HG03378 (cell line): Measurements from ENCODE around the gene GM2A.
"Not testable (repeated sequence)": the region's sequence is repeated elsewhere in the genome, so short reads cannot be mapped to it uniquely, and the experiment has no call there.

Experiments
- ATAC-seq: cut with Tn5 transposase; IDR thresholded peaks from one replicate; pipeline ENCODE4 v1.9.1; 2021; ENCODE audit warnings: mild to moderate bottlenecking, moderate library complexity; ENCODE audit not compliant: unreplicated experiment

Gene GM2A

DNA sequence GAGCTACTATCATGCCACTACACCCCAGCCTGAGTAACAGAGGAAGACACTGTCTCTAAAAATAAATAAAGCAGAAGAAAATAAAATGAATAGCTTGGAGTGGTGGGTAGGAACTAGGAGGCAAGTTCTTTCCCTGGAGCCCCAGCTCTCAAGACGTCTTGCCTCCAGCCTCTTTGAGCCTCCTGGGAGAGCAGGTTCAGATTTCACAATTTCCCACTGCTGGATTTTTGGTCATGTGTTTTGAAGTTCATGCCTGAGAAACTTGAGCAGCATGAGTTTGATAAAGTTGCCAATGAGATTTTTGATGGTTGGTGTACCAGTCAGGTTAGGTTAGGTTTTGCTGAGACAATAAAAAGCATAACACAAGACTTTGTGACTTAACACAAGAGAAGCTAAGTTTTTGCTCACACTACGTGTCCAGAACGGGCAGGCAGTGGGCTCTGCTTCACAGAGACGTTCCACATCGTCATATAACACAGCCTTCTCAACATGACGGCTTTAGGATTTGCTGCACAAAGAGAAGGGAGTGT lies 25.0 kb upstream of the GM2A start:
- no peak for ATAC-seq

DNA sequence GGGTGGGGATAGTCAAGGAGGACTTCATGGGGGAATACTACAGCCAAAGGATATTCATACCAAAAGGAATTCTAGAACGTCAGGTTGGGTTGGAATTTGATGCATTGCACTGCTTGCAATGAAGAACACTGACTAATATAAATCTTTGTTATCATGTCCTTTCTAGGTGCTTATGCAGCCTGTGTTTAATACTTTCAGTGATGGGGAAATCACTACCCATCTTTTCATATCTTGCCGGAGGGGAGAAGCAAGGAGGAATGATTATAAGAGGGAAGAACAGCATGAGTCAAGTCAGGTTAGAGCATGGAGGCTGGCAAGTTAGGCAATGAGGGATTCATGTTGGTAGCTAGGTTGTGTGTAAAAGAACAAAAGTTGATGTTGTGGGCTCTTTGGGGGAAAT lies 24.0 kb upstream of the GM2A start:
- ATAC-seq, result no peak

DNA sequence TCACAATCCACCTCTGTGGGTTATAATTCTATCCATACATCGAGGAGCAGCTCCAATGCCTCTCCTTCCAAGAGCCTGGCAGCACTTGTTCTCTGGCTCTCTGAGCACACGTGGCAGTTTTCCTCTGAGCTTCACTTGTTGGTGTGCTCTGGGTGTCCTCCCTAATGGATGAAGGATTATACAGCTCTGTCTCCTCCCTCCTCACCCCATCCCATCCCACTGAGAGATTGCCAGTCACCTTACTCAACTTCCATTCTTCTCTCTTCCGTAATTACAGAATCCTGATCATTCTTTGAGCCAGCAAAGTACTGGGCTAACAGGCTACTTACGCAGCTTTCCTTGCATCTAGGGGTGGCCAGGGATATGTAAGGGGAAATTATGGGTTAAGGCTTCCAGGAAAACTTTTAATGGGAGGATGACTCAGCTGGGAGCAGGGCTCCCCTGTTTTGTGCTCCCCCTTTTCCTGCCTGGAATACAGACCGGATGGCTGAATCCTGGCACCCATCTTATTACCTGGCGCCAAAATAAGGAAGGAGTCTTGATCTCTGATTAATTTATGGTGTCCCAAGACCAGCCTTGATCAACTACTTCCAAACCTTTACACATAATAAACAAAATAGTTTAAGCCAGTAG lies 22.8 kb upstream of the GM2A start:
- no peak for ATAC-seq

DNA sequence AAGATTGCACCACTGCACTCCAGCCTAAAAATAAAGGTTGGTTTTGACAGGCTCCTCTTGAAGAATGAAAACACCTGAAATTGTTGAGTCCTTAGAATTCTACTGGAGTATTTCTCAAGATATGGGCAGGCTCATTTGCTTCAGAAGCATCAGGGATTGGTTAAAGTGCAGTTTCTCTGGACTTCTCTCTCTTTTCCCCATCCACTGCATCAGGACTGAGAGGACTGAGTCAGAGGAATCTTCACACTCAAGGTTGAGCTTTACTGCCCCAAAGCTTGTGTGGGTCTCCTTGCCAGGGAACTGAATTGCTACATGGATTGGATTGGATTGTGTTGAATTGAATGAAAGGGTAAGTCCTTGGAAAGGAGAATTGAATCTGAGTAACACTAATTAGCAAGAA lies 21.6 kb upstream of the GM2A start:
- no peak for ATAC-seq

DNA sequence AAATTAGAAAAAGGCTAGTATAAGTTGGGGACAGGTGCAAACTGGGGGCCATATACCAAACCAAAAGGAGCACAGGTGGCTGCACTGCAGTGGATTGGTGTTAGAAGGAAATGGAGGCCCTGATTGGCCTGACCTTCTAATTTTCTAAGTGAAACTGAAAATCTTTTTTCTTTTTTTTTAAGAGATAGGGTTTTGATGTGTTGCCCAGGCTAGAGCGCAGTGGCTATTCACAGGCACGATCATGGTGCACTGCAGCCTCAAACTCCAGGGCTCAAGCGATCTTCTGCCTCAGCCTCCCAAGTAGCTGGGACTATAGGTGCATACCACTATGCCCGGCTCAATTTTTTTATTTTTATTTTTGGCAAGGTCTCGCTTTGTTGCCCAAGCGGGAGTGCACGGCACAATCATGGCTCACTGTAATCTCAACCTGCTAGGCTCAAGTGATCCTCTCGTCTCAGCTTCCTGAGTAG lies 19.3 kb upstream of the GM2A start:
- ATAC-seq, result peak; percentile 58

DNA sequence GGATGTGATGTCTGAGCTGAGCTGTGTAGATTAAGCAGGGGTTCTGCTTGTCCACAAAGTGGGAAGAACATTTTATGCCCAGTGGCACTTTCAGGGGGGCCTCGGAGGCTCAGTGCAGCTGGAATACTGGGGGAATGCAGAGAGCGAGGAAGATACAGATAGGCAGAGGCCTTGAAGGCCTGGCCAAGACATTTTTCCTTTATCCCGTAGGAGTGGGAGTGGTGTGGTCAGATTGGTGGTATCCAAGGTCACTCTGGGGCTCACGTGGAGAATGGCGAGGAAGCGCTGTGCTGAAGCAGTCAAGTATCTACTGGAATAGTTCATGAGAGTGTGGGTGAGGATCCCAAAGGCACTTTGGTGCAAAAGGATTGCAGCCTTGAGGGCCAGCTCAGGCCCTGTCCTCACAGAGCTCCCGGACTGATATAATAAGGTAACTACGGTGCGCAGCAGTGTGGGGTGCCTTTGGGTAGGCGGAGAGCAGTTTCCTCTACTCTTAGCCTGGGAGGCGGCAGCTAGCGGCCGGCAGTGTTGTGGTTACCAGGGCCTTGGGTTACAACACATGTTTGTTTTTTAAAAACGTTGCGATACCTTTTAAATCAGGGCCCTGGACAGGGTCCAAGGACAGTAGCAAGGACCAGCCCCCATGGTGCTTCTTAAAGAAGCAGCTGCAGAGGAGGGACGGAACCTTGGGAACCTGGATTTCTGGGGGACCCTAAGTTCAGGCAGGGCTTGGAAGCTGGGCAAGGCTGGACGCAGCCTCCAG lies 18.3 kb upstream of the GM2A start:
- ATAC-seq, result peak; percentile 73

DNA sequence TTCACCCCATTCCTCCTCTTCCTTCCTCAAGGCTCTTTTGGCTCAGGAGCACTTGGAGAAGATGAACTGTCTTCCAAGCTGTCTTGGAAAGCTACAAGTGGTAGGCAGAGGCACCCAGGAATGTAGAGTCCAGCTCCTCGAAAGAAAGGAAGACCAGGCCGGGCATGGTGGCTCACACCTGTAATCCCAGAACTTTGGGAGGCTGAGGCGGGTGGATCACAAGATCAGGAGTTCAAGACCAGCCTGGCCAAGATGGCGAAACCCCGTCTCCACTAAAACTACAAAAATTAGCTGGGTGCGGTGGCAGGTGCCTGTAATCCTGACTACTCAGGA lies 17.8 kb upstream of the GM2A start:
- ATAC-seq, result not testable (repeated sequence)

DNA sequence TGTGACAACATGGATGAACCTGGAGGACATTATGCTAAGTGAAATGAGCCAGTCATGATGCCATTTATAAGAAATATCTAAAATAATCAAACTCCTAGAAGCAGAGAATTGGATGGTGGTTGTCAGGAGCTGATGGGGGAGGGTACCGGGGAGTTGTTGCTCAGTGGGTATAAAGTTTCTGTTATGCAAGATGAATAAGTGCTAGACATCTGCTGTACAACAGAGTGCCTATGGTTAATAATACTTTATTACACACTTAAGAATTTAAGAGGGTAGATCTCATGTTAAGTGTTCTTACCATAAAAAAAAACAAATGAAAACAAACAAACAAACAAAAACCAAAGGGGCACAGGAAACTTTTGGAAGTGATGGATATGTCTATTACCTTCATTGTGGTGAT lies 16.1 kb upstream of the GM2A start:
- ATAC-seq, result no peak

DNA sequence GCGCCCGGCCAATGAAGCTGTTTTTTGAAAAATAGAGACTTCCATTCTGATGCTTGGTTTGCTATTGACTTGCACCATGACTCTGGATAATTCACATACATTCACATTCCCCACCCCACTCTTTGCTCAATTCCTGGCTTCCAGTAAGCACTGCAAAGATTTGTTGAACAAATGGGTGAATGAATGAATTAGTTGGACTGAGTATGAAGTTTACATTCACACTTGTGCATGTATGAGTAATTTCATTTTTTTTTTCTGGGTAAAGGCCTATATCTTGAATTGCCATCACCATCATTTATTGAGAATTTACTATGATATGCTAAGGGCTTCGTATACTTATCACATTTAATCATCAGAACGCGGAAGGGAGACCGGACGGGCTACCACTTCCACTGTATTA lies 15.3 kb upstream of the GM2A start:
- no peak for ATAC-seq

DNA sequence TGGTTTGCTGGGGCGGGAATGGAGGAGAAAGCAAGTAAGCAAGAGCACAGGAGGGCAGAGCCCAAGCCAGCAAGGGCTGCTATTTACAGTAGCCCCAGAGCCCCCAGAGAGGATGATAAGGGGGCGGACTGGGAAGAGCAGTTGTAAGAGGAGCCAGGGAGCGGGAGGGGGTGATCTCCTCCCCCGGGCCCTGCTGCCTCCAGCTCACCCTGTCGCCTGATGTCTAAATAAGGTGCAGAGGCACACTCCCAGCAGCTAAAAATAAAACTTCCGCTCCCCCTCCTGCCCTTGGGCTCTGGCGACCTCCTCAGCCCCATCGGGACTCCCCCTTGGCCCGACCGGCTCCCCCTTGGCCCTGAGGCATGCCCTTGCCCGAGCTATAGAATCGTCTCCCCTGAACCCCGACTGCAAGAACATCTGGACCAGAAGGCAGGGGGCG lies 14.7 kb upstream of the GM2A start:
- no peak for ATAC-seq

DNA sequence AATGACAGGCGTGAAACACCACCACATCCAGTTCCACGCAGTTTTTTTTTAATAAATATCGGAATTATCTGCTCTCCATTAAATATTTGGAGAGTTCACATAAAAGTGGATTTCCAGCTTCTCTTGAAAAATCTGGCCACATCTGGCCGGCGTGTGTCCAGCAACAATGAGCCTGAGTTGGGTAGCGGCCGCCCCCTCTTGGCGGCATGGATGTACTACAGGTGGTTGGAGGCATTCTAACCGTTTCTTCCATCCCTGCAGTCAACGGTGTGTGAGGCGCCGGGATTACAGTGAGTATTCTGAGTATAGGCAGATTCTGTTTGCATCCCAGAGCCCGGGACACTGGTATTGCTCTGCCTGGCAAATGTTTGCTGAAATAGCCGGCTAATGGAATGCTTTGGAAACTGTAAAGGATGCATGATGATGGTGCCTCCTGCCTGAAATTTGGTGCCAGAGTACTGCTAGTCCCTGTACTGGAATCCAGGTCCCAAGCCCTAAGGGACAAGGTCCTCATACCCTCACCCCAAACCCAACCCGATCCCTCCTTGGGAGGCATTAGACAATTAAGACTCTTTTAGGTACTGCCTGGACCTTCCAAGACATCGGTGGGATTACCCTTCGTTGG lies 13.6 kb upstream of the GM2A start:
- peak; percentile 47 for ATAC-seq

DNA sequence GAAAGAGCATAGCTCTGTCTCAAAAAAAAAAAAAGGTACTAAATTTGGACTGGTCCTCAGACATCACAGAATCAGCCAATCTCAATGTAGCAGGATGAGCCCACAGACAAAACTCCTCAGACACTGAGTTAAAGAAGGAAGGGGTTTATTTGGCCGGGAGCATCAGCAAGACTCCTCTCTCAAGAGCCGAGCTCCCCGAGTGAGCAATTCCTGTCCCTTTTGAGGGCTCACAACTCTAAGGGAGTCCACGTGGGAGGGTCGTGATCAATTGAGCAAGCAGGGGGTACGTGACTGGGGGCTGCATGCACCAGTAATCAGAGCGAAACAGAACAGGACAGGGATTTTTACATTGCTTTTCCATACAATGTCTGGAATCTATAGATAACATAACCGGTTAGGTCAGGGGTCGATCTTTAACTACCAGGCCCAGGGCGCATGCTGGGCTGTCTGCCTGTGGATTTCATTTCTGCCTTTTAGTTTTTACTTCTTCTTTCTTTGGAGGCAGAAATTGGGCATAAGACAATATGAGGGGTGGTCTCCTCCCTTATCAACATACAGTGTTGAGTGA lies 12.6 kb upstream of the GM2A start:
- ATAC-seq, result not testable (repeated sequence)

DNA sequence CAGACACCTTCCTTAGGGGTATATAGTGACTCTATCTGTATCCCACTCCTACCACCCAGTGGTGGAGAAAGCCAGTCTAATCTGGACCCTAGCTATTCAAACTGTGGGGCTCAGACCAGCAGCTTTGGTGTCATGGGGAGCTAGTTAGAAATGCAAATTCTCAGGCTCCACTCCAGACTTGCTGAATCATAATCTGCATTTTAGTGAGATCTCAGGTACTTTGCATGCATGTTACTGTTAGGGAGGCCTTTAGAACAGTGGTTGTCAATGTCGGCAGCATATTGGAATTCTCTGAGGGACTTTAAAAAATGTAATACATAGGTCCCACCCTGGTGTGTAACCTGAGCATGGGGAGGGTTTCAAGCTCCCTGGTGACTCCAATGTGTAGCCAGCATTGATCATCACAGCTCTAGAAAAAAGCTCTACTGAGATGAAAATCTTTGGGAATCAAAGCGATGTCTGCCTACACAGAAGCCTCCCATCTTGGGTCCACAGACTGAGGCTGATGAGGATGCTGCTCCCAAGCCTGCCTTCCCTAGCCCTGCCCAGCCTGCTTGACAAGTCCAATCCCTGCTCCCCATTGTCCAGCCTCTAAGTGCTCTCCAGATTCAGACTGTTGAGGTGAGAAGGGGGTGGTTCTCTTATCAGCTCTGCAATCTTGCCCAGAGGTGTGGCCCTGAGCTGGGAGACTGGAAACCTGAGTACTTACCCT lies 11.9 kb upstream of the GM2A start:
- no peak for ATAC-seq

DNA sequence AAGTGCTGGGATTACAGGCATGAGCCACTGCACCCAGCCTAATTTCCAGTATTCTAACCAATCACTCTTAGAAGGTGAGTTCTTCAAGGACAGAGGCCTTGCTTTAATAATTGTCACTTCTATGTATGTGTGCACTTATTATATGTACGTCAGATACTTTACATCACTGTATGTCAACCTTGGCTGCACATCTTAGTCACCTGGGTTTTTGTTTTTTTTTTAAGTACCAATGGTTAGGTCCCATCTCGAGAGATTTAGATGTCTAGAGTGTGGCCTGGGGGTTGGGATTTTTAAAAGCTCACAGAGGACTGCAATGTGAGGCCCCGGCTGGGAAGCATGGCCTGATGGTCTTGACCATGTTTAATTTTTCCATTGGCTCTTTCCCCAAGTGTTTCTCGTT lies 9.9 kb upstream of the GM2A start:
- ATAC-seq, result no peak

DNA sequence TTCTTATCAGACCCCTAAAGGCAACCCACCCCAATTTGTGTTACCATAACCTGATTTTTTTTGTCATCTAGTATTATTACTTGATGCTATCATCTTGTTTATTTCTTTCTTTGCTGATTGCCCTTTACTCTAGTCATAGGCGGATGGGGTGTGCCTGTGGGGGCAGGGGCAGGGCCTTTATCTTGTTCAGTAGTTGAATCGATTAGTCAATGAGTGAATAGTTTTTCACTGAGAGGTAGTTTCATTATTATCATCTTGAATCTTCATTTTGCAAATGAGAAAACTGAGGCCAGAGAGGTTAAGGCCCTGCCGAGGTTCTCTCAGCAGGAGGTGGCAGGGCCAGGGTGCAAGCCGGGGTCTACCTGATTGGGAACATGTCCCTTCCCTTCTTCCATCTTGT lies 9.4 kb upstream of the GM2A start:
- no peak for ATAC-seq

DNA sequence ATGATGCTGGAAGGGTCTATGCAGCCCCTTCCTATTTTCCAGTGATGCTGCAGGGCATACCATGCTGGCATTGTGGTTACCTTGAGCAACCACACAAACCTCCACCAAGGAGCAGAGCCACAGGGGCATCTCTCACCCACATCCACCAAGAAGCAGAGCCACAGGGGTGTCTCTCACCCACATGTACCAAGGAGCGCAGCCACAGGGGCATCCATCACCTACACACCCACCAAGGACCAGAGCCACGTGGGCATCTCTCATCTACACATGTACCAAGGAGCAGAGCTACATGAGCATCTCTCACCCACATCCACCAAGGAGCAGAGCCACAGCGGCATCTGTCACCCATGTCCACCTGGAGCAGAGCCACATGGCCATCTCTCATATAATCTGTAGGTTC lies 8.8 kb upstream of the GM2A start:
- ATAC-seq, result no peak

DNA sequence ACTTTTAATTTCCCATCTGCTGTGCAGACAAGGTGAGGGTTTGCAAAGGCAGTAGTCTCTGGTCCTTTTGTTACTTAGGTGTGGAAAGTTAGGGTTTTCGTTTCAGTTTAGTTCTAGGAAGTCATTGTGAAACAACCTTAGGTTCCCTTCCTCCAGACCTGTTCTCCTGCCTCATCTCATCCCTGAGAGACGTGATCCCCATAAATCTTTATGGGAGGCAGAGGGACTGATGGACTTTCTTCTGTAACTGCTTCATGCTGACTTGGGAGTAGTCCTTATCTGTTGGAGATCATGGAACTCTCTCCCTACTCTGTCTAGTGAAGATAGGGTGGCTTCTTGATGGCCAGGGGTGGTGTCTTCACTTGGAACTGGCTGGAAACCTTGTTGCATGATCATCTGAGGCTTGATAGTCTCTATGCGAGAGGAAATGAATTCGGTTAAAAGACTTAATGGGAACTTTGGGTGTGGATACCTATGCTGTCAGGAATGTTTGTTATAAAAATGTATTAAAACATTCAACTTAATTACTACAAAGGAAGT lies 7.2 kb upstream of the GM2A start:
- no peak for ATAC-seq

DNA sequence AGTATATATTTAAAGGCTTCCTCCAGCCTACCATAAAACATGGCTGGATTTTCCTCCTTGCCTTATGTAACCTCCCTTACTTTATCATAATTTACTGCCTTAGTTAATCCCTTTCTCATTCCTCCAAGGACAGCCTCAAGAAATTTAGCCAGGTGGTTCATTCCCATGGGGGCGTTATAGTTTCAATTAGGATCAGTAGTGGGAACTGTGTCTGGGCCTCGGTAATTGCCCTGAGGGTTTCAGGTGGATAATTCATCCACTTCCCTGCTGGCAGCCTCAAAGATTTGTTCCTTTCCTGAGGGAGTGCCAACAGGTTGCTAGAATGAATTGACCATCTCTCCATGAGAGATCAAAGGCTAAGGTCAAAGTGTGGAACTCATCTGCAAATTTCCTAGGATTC lies 4.3 kb upstream of the GM2A start:
- no peak for ATAC-seq

DNA sequence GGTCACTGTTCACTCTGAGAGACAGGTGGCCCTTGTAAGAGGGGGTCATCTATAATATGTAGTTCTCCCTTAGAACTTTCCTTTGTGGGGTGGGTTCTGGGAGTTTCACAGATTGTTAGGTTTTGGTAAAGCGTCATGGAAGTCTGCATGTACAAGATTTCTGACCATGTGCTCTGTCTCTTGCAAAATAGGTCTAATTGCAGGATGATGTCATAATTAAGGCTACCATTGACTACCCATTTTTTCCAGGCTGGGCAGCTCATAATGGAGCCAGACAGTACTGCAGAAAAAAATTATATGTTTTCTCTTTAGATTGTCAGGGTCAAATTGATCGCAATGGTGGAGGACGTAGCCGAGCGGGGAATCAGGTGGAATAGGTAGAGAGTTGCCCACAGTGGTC lies 3.7 kb upstream of the GM2A start:
- ATAC-seq, result no peak

DNA sequence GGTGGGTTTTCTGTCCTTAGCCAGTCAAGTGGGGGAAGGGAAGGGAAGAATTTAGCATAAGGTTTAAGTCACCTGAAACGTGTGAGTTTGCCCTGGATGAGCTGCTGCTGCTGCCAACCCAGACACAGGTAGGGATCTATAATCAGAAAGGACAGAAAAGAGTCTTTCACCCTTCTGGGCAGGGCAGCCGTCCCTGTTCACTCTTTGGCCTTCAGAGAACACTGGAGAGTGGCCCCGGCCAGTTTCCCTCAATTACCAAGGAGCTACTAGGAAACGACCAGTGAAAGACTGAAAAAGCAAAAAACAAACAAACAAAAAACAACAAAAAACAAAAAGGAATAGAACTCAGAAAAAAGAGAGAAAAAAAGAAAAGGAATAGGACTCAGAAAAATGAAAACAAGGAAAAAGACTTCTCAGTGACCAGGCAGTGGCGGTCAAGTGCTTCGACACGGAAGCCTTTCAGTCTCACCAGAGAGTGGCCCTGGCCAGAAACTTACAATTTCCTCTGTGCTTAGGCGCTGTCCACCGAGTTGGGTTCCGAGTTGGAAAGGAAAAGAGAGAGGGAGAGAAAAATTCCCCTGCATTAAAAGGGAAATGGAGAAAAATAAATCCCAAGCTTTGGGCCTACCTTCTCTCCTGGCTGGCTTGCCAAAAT lies 2.5 kb upstream of the GM2A start:
- no peak for ATAC-seq
